ENCODE results near the gene CADPS2. TPM values are rescaled to one million over a fixed set of nuclear protein-coding genes. Genes with fewer than 3 reads are reported as not detected.

CADPS2 gene
- total RNA-seq, 1 donor from 2014 or later: 3.1 TPM

DNA sequence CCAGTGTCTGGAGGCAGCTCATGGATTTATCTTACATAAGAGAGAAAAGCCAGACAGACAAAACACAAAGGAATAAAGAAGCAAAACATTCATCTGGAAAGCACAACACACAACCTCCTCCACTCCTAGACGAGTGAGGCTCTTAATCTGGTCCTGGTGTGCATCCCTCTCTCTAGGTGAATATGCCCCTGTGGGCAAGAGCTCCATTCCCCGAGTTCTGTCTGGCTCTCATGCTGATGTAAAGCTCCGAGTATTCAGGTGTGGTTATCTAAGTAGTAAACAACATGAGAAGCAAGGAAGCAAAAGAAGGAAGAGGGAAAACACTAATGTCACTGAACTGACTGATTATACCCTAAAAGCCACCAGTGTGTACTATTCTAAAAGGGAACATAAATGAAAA is 533.8 kb downstream of the CADPS2 start:
- H3K36me3 Mint-ChIP-seq (ENCODE audit: low read depth): no peaks in the 10 kb centered on the region
- TF ChIP-seq, protein P1, sequence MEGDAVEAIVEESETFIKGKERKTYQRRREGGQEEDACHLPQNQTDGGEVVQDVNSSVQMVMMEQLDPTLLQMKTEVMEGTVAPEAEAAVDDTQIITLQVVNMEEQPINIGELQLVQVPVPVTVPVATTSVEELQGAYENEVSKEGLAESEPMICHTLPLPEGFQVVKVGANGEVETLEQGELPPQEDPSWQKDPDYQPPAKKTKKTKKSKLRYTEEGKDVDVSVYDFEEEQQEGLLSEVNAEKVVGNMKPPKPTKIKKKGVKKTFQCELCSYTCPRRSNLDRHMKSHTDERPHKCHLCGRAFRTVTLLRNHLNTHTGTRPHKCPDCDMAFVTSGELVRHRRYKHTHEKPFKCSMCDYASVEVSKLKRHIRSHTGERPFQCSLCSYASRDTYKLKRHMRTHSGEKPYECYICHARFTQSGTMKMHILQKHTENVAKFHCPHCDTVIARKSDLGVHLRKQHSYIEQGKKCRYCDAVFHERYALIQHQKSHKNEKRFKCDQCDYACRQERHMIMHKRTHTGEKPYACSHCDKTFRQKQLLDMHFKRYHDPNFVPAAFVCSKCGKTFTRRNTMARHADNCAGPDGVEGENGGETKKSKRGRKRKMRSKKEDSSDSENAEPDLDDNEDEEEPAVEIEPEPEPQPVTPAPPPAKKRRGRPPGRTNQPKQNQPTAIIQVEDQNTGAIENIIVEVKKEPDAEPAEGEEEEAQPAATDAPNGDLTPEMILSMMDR (conservative IDR thresholded peaks at IDR 0.05): no peak
- H3K27me3 Mint-ChIP-seq (ENCODE audit: low read depth): peaks cover 9% of the 10 kb centered on the region
- H3K9me3 Mint-ChIP-seq: no peaks in the 10 kb centered on the region
- DNase-seq (ENCODE audit: low read depth, low spot score): no peak
- no peak overlapping the region for H3K4me3 Mint-ChIP-seq
- H3K4me1 Mint-ChIP-seq: no peaks in the 10 kb centered on the region
- H3K27ac Mint-ChIP-seq (ENCODE audit: unreplicated experiment): no peak overlapping the region

DNA sequence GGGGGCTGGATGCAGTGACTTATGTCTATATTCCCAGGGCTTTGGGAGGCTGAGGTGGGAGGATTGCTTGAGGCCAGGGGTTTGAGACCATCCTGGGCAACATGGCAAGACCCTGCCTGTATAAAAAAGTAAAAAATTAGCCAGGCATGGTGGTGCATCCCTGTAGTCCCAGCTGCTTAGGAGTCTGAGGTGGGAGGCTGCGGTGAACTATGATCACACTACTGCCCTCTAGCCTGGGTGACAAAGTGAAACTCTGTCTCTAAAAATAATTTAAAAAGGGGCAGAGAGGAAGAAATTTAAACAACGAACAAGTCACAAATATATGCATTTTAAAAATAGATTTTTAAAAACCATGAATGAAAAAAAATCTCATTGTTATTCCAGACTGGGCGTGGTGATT is 535.6 kb downstream of the CADPS2 start:
- Mint-ChIP-seq H3K27ac (ENCODE audit: unreplicated experiment) (no peak overlapping the region), H3K27me3 (ENCODE audit: low read depth) (peaks cover 9% of the 10 kb centered on the region), H3K36me3 (ENCODE audit: low read depth) (no peaks in the 10 kb centered on the region), H3K4me3 (no peak overlapping the region), H3K4me1 (no peaks in the 10 kb centered on the region), H3K9me3 (no peaks in the 10 kb centered on the region)
- TF ChIP-seq, protein P1 (conservative IDR thresholded peaks at IDR 0.05): no peak
- DNase-seq (ENCODE audit: low read depth, low spot score): no peak

DNA sequence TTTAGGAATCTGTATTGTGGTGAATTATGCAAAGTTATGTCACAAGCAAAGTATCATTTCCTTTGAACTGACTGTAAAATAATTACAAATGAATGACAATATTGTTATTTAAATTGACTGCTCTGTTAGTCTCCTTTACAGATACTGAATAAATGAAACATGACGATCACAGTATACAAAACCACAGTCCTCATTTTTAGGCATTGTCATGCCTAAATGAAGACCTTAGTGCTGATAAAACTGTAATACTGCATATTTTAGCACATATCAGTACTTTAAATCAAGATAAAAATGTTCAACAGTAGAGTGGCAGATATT is 542.0 kb downstream of the CADPS2 start:
- no peaks in the 10 kb centered on the region for H3K4me1 Mint-ChIP-seq
- no peaks in the 10 kb centered on the region for H3K36me3 Mint-ChIP-seq (ENCODE audit: low read depth)
- no peaks in the 10 kb centered on the region for H3K9me3 Mint-ChIP-seq
- DNase-seq (ENCODE audit: low read depth, low spot score): no peak
- no peak overlapping the region for H3K4me3 Mint-ChIP-seq
- no peak overlapping the region for H3K27ac Mint-ChIP-seq (ENCODE audit: unreplicated experiment)
- H3K27me3 Mint-ChIP-seq (ENCODE audit: low read depth): peaks cover under 1% of the 10 kb centered on the region
- TF ChIP-seq, protein P1 (conservative IDR thresholded peaks at IDR 0.05): no peak

GRCh38 chr7:122343601-122344302 is 542.5 kb downstream of the CADPS2 start:
- no peaks in the 10 kb centered on the region for H3K9me3 Mint-ChIP-seq
- no peak overlapping the region for H3K27ac Mint-ChIP-seq (ENCODE audit: unreplicated experiment)
- H3K36me3 Mint-ChIP-seq (ENCODE audit: low read depth): no peaks in the 10 kb centered on the region
- TF ChIP-seq, protein P1 (conservative IDR thresholded peaks at IDR 0.05): no peak
- no peak overlapping the region for H3K4me3 Mint-ChIP-seq
- DNase-seq (ENCODE audit: low read depth, low spot score): no peak
- H3K4me1 Mint-ChIP-seq: no peaks in the 10 kb centered on the region
- no peaks in the 10 kb centered on the region for H3K27me3 Mint-ChIP-seq (ENCODE audit: low read depth)

DNA sequence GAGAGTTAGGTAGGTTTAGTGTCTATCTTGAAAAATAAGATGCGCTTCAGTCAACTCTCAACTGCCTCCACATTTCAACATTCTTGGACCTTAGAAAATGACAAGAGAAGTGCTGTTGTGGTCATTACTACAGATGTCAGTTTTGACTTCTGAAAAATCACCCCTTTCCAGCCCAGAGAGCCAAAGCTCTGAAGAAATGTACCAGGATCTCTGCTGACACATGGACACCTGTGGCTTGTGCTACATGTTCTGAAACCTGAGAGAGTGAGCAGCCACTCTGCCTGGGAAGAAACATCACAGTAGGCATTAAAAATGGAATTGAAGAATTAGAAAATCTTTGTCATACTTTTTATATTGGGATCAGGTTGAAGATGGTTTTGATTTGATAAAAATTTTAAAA is 545.8 kb downstream of the CADPS2 start:
- Mint-ChIP-seq H3K27ac (ENCODE audit: unreplicated experiment) (no peak overlapping the region), H3K4me3 (no peak overlapping the region), H3K27me3 (ENCODE audit: low read depth) (peaks cover 2% of the 10 kb centered on the region), H3K36me3 (ENCODE audit: low read depth) (no peaks in the 10 kb centered on the region), H3K9me3 (no peaks in the 10 kb centered on the region), H3K4me1 (no peaks in the 10 kb centered on the region)
- DNase-seq (ENCODE audit: low read depth, low spot score): no peak
- TF ChIP-seq, protein P1 (conservative IDR thresholded peaks at IDR 0.05): no peak
